Hepatocyte (in vitro differentiated cells): ENCODE measurements around the gene GRIN2B.

ENCODE experiments used
- EZH2 ChIP-seq: fragments of 200-600 bp; sonication (generic); IDR thresholded peaks from 2 replicates; pipeline ENCODE4 v1.6.1; 2016; ENCODE audit warnings: antibody characterized with exemption, mild to moderate bottlenecking, borderline replicate concordance
- TF ChIP-seq, protein P1 (sequence below): fragments of 200-600 bp; sonication (generic); IDR thresholded peaks from 2 replicates; pipeline ENCODE4 v1.5.1; 2016; ENCODE audit warnings: antibody characterized with exemption, mild to moderate bottlenecking; ENCODE audit not compliant: poor library complexity

DNA sequence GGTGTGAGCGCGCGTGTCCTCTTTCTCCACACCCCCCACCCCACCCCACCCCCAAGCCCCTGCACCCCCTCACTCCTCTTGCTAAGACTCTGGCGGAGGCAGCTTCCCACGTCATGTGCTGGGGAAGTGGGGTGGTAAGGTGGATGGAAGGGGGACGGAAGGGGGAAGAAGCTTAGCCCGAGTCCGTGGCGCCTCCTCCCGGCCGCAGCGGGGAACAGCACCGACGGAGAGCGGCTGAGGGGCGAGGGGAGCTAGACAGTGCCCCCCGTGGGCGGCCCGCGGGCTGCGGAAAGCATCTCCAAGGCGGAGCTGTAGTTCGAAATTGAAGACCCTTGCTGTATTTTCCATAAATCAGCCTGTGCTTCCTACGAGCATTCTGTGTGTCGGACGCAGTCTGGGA is 588 bp upstream of the GRIN2B start:
- TF ChIP-seq, protein P1, sequence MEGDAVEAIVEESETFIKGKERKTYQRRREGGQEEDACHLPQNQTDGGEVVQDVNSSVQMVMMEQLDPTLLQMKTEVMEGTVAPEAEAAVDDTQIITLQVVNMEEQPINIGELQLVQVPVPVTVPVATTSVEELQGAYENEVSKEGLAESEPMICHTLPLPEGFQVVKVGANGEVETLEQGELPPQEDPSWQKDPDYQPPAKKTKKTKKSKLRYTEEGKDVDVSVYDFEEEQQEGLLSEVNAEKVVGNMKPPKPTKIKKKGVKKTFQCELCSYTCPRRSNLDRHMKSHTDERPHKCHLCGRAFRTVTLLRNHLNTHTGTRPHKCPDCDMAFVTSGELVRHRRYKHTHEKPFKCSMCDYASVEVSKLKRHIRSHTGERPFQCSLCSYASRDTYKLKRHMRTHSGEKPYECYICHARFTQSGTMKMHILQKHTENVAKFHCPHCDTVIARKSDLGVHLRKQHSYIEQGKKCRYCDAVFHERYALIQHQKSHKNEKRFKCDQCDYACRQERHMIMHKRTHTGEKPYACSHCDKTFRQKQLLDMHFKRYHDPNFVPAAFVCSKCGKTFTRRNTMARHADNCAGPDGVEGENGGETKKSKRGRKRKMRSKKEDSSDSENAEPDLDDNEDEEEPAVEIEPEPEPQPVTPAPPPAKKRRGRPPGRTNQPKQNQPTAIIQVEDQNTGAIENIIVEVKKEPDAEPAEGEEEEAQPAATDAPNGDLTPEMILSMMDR, result peak; percentile 63
- TF ChIP-seq EZH2, result no peak
